ENCODE data around the gene SPECC1L.

SPECC1L gene

GRCh38 chr22:24376002-24376401 lies 105.4 kb downstream of the SPECC1L start:
- DNase-seq, result no peak

- DNase-seq, result no peak
These were observed 106.0 kb downstream of the SPECC1L start for GRCh38 chr22:24376586-24376985.

- DNase-seq, result peak; percentile 56
These were observed 108.9 kb downstream of the SPECC1L start for GRCh38 chr22:24379536-24379935.

- no peak for DNase-seq
These were observed 109.7 kb downstream of the SPECC1L start for GRCh38 chr22:24380220-24380904.

- DNase-seq, result no peak
These were observed 110.2 kb downstream of the SPECC1L start for GRCh38 chr22:24380905-24381230.

- DNase-seq, result no peak
These were observed 112.4 kb downstream of the SPECC1L start for GRCh38 chr22:24383061-24383460.

GRCh38 chr22:24384131-24384530 lies 113.5 kb downstream of the SPECC1L start:
- DNase-seq, result no peak

GRCh38 chr22:24386937-24387471 lies 116.4 kb downstream of the SPECC1L start:
- DNase-seq, result no peak

- DNase-seq, result no peak
These were observed 119.0 kb downstream of the SPECC1L start for GRCh38 chr22:24389680-24390079.

GRCh38 chr22:24390156-24390555 lies 119.5 kb downstream of the SPECC1L start:
- no peak for DNase-seq

- no peak for DNase-seq
These were observed 119.9 kb downstream of the SPECC1L start for GRCh38 chr22:24390576-24390975.

- no peak for DNase-seq
These were observed 121.2 kb downstream of the SPECC1L start for GRCh38 chr22:24391836-24392217.

GRCh38 chr22:24392218-24392931 lies 121.7 kb downstream of the SPECC1L start:
- DNase-seq, result no peak

GRCh38 chr22:24393012-24393559 lies 122.5 kb downstream of the SPECC1L start:
- DNase-seq, result no peak

GRCh38 chr22:24393848-24394247 lies 123.2 kb downstream of the SPECC1L start:
- no peak for DNase-seq

- no peak for DNase-seq
These were observed 123.6 kb downstream of the SPECC1L start for GRCh38 chr22:24394254-24394653.

- DNase-seq, result no peak
These were observed 127.8 kb downstream of the SPECC1L start for GRCh38 chr22:24398409-24398808.

- DNase-seq, result no peak
These were observed 129.5 kb downstream of the SPECC1L start for GRCh38 chr22:24400034-24400725.

GRCh38 chr22:24400726-24401596 lies 130.3 kb downstream of the SPECC1L start:
- DNase-seq, result no peak

- no peak for DNase-seq
These were observed 131.3 kb downstream of the SPECC1L start for GRCh38 chr22:24401931-24402367.

GRCh38 chr22:24402460-24403192 lies 132.0 kb downstream of the SPECC1L start:
- DNase-seq, result peak; percentile 55

GRCh38 chr22:24403346-24403745 lies 132.7 kb downstream of the SPECC1L start:
- DNase-seq, result no peak

Data from GF-D8 (cell line).